ENCODE data around the gene CBY3.
"Not testable (repeated sequence)": the region's sequence is repeated elsewhere in the genome, so short reads cannot be mapped to it uniquely, and the experiment has no call there.

- TF ChIP-seq EZH2 (IDR thresholded peaks at IDR 0.05; ENCODE audit: borderline replicate concordance, low read depth, low read length, severe bottlenecking); CTCF (IDR thresholded peaks at IDR 0.05; ENCODE audit: borderline replicate concordance, extremely low read depth, low read length, poor library complexity, severe bottlenecking): not testable (repeated sequence)
Measured at GRCh38 chr5:179634370-179635172, 46.3 kb downstream of the CBY3 start.

Data from DND-41 (cell line).